Ishikawa (cell line): Measurements from ENCODE around the gene SACS.

Experiments used
- CEBPB ChIP-seq: IDR thresholded peaks from 2 replicates; pipeline ENCODE4 v1.6.1; 2012
- CREB1 ChIP-seq: IDR thresholded peaks from 2 replicates; pipeline ENCODE4 v1.6.1; 2012; ENCODE audit warnings: low read depth
- EGR1 ChIP-seq: IDR thresholded peaks from 2 replicates; pipeline ENCODE4 v1.6.1; 2012
- EP300 ChIP-seq: IDR thresholded peaks from 2 replicates; pipeline ENCODE4 v1.6.1; 2012; ENCODE audit warnings: borderline replicate concordance
- FOXM1 ChIP-seq: IDR thresholded peaks from 2 replicates; pipeline ENCODE4 v1.6.1; 2012; ENCODE audit warnings: low read depth, borderline replicate concordance
- NFIC ChIP-seq: IDR thresholded peaks from 2 replicates; pipeline ENCODE4 v1.6.1; 2012
- RAD21 ChIP-seq: IDR thresholded peaks from 2 replicates; pipeline ENCODE4 v1.6.1; 2012; ENCODE audit warnings: low read depth
- TAF1 ChIP-seq: IDR thresholded peaks from 2 replicates; pipeline ENCODE4 v1.6.1; 2012; ENCODE audit warnings: low read depth, mild to moderate bottlenecking
- TCF12 ChIP-seq: IDR thresholded peaks from 2 replicates; pipeline ENCODE4 v1.6.1; 2012; ENCODE audit warnings: low read depth
- TEAD4 ChIP-seq: IDR thresholded peaks from 2 replicates; pipeline ENCODE4 v1.6.1; 2012
- YY1 ChIP-seq: IDR thresholded peaks from 2 replicates; pipeline ENCODE4 v1.6.1; 2012; ENCODE audit warnings: low read depth
- ZBTB7A ChIP-seq: IDR thresholded peaks from 2 replicates; pipeline ENCODE4 v1.6.1; 2012; ENCODE audit warnings: low read depth
- TF ChIP-seq, protein P1 (sequence below): IDR thresholded peaks from 2 replicates; pipeline ENCODE4 v1.6.1; 2012
- TF ChIP-seq, protein P2 (sequence below): IDR thresholded peaks from 2 replicates; pipeline ENCODE4 v1.6.1; 2012; ENCODE audit warnings: low read depth, mild to moderate bottlenecking
- TF ChIP-seq, protein P3 (sequence below): IDR thresholded peaks from 2 replicates; pipeline ENCODE4 v1.6.1; 2012

Gene SACS

DNA sequence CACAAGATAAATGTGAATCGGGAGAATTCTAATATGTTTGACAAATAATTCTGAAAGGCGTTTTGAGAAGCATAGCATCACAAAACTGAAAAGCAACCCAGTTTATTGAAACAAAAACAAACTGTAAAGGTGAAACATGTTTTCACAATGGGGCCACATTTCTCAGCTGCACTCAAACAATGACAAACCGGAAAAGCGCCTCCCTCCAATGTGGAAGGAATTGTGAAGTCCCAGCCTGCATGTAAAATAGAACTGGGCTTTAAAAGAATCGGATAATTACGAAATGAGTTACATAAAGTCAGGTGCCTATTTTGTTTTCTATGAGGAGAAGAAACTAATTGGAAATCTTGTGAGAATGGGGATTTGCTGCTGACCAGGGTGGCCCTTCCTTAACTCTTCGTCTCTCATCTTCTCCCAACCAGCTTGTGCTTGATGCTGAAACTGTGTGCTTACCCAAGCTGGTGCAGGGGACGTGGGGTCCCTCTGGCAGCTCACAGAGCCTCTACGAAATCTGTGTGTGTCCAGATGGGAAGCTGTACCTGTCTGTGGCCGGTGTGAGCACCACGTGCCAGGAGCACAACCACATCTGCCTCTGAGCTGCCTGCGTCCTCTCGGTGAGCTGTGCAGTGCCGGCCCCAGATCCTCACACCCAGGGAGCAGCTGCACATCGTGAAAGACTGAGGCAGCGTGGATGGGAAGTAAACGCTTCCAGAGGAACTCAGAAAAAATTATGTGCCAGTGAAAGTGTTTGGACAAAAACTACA lies 109.4 kb downstream of the SACS start:
- TF ChIP-seq TEAD4 (no peak), YY1 (no peak), EGR1 (no peak), RAD21 (no peak), ZBTB7A (no peak), FOXM1 (no peak), CEBPB (no peak), TCF12 (no peak), TAF1 (no peak), EP300 (no peak), CREB1 (no peak), NFIC (no peak)
- TF ChIP-seq, protein P1, sequence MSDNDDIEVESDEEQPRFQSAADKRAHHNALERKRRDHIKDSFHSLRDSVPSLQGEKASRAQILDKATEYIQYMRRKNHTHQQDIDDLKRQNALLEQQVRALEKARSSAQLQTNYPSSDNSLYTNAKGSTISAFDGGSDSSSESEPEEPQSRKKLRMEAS, result no peak
- TF ChIP-seq, protein P2, sequence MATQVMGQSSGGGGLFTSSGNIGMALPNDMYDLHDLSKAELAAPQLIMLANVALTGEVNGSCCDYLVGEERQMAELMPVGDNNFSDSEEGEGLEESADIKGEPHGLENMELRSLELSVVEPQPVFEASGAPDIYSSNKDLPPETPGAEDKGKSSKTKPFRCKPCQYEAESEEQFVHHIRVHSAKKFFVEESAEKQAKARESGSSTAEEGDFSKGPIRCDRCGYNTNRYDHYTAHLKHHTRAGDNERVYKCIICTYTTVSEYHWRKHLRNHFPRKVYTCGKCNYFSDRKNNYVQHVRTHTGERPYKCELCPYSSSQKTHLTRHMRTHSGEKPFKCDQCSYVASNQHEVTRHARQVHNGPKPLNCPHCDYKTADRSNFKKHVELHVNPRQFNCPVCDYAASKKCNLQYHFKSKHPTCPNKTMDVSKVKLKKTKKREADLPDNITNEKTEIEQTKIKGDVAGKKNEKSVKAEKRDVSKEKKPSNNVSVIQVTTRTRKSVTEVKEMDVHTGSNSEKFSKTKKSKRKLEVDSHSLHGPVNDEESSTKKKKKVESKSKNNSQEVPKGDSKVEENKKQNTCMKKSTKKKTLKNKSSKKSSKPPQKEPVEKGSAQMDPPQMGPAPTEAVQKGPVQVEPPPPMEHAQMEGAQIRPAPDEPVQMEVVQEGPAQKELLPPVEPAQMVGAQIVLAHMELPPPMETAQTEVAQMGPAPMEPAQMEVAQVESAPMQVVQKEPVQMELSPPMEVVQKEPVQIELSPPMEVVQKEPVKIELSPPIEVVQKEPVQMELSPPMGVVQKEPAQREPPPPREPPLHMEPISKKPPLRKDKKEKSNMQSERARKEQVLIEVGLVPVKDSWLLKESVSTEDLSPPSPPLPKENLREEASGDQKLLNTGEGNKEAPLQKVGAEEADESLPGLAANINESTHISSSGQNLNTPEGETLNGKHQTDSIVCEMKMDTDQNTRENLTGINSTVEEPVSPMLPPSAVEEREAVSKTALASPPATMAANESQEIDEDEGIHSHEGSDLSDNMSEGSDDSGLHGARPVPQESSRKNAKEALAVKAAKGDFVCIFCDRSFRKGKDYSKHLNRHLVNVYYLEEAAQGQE, result no peak
- TF ChIP-seq, protein P3, sequence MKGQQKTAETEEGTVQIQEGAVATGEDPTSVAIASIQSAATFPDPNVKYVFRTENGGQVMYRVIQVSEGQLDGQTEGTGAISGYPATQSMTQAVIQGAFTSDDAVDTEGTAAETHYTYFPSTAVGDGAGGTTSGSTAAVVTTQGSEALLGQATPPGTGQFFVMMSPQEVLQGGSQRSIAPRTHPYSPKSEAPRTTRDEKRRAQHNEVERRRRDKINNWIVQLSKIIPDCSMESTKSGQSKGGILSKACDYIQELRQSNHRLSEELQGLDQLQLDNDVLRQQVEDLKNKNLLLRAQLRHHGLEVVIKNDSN, result no peak

DNA sequence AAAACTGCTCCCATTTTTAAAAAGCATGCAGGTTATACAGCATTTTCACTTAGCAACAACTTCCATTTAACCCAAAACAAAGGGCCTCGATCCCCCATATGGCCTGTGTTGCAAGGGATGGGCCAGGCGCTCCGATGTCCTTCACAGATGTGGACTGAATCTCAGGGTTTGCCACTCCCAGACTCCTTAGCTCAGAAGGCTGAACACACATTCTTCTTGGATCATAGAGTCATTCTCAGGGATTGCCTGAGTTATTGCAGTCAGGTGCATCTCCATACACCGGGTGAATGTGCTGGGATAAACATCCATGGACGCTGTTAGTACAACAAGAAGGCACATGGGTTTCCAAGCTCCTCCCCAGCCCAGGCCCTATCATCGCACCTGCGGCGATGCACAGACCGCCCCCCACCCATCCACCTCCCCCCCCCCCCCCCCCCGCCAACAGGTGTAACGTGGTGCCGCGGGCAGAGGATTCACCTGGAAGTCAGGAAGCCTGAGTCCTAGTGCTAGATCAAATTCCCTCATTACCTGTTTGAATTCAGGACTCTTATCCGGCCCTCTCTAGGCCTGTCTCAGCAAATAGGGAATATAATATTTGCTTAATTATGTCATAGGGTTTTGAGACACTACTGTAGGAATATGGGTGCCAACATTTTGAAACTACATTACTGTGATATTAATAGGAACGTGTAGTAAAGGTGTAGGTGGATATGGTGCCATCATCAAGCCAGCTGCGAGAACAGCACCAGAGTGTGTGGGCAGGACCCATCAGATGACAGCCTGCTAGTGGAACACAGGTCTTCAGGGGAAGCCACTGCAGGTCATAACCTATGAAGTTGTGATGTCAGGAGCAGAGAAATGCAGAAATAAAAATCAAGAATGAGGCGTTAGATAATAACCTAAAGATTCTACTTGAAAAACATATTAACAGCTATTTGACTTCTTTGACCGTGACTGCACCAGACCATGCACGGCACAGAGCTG lies 110.9 kb downstream of the SACS start:
- no peak for TF ChIP-seq CEBPB
- TF ChIP-seq, protein P3, result no peak
- TF ChIP-seq YY1, result no peak
- no peak for TF ChIP-seq TCF12
- TF ChIP-seq, protein P1, result no peak
- TF ChIP-seq FOXM1, result no peak
- TF ChIP-seq CREB1, result no peak
- no peak for TF ChIP-seq RAD21
- TF ChIP-seq EGR1, result no peak
- TF ChIP-seq, protein P2, result no peak
- TF ChIP-seq EP300, result no peak
- no peak for TF ChIP-seq TAF1
- no peak for TF ChIP-seq NFIC

DNA sequence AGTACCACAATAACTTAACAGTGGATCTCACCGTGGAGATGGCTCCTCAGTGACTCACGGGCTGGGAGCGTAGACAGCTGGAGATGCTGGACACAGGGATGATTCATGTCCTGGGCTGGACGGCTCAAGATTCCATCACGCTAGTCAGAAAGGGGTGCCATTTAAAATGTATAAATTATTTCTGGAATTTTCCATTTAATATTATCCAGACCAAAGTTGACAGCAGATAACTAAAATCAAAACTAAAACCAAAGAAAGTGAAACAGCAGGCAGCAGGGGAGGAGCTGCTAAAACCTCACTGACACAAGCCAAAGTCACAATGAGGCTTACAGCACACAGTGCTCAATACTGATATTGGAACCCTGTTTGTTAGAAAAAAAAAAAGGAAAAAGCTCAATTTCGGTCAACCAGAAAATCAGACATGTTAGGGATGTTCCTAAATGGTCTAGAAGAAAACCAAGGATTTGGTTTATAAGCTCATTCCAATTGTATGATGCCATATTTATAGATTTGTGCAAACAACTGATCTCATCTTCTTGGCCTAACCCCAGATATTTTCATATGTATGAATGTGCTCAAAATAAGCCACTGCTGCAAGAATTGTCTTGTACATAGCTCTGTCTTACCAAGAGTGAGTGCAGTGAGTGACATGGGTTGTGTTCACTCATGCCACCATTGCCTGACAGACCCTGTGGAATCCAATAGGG lies 111.8 kb downstream of the SACS start:
- TF ChIP-seq YY1, result no peak
- TF ChIP-seq ZBTB7A, result no peak
- TF ChIP-seq EP300, result no peak; the same call in 1 of the 2 replicates
- TF ChIP-seq, protein P2, result no peak
- TF ChIP-seq CEBPB, result no peak
